OCI-LY1 (cell line): ENCODE results near the gene TSC22D1.
"Not testable (repeated sequence)": the region's sequence is repeated elsewhere in the genome, so short reads cannot be mapped to it uniquely, and the experiment has no call there.

Experiments used
- H2AFZ ChIP-seq: fragments of 200-600 bp; sonication (generic), shearing (Covaris generic); 2 replicates; pipeline ENCODE4 v1.6.0; 2014; ENCODE audit warnings: antibody characterized with exemption, mild to moderate bottlenecking, low read length
- H3F3A ChIP-seq: fragments of 200-600 bp; sonication (generic), shearing (Covaris generic); 2 replicates; pipeline ENCODE4 v1.6.0; 2014; ENCODE audit warnings: mild to moderate bottlenecking, antibody characterized with exemption, low read length, moderate library complexity; ENCODE audit not compliant: insufficient read depth
- H3K27ac ChIP-seq: fragments of 200-600 bp; sonication (generic); 2 replicates; pipeline ENCODE4 v1.5.1; 2014; ENCODE audit warnings: low read length, mixed run types, mild to moderate bottlenecking, low read depth; ENCODE audit not compliant: poor library complexity, severe bottlenecking
- H3K27me3 ChIP-seq: fragments of 200-600 bp; sonication (generic); 2 replicates; pipeline ENCODE4 v1.6.0; 2014; ENCODE audit warnings: antibody characterized with exemption, mild to moderate bottlenecking, low read length, moderate library complexity; ENCODE audit not compliant: insufficient read depth
- H3K36me3 ChIP-seq: fragments of 200-600 bp; sonication (generic); 2 replicates; pipeline ENCODE4 v1.6.1; 2014; ENCODE audit warnings: mild to moderate bottlenecking, antibody characterized with exemption, low read length, moderate library complexity, mixed read lengths; ENCODE audit not compliant: insufficient read depth
- H3K4me1 ChIP-seq: fragments of 200-600 bp; sonication (generic); 2 replicates; pipeline ENCODE4 v1.5.1; 2014; ENCODE audit warnings: mild to moderate bottlenecking, low read length, moderate library complexity; ENCODE audit not compliant: insufficient read depth, severe bottlenecking
- H3K4me2 ChIP-seq: fragments of 200-600 bp; sonication (generic), shearing (Covaris generic); 2 replicates; pipeline ENCODE4 v1.6.1; 2014; ENCODE audit warnings: low read length
- H3K4me3 ChIP-seq: fragments of 200-600 bp; sonication (generic); 2 replicates; pipeline ENCODE4 v1.5.1; 2014; ENCODE audit warnings: low read length, low read depth, mild to moderate bottlenecking, mixed read lengths; ENCODE audit not compliant: poor library complexity, severe bottlenecking
- H3K79me2 ChIP-seq: fragments of 200-600 bp; shearing (Covaris generic); 2 replicates; pipeline ENCODE4 v1.6.1; 2016; ENCODE audit warnings: mixed run types, low read length, mixed read lengths; ENCODE audit not compliant: insufficient read depth
- H3K9ac ChIP-seq: fragments of 200-600 bp; sonication (generic), shearing (Covaris generic); 2 replicates; pipeline ENCODE4 v1.6.1; 2014; ENCODE audit warnings: mild to moderate bottlenecking, low read length, mixed read lengths
- H3K9me2 ChIP-seq: fragments of 200-600 bp; sonication (generic), shearing (Covaris generic); 2 replicates; pipeline ENCODE4 v1.6.1; 2014; ENCODE audit warnings: low read depth, mild to moderate bottlenecking, low read length, mixed read lengths
- H3K9me3 ChIP-seq: fragments of 200-600 bp; shearing (Covaris generic); 2 replicates; pipeline ENCODE4 v1.6.1; 2014; ENCODE audit warnings: low read length, mixed read lengths
- H4K20me1 ChIP-seq: fragments of 200-600 bp; sonication (generic), shearing (Covaris generic); 2 replicates; pipeline ENCODE4 v1.6.0; 2016; ENCODE audit warnings: mild to moderate bottlenecking, low read length; ENCODE audit not compliant: insufficient read depth
- EZH2 ChIP-seq: fragments of 200-600 bp; sonication (generic), shearing (Covaris generic); IDR thresholded peaks from 2 replicates; pipeline ENCODE4 v1.8.0; 2017; ENCODE audit warnings: borderline replicate concordance, mixed run types, mild to moderate bottlenecking, antibody characterized with exemption, low read length, moderate library complexity, mixed read lengths
- TF ChIP-seq, protein P1 (sequence below): fragments of 200-600 bp; sonication (generic), shearing (Covaris generic); IDR thresholded peaks from 2 replicates; pipeline ENCODE4 v1.5.1; 2017; ENCODE audit warnings: mild to moderate bottlenecking, antibody characterized with exemption, low read length, moderate library complexity, mixed read lengths

TSC22D1 gene

DNA sequence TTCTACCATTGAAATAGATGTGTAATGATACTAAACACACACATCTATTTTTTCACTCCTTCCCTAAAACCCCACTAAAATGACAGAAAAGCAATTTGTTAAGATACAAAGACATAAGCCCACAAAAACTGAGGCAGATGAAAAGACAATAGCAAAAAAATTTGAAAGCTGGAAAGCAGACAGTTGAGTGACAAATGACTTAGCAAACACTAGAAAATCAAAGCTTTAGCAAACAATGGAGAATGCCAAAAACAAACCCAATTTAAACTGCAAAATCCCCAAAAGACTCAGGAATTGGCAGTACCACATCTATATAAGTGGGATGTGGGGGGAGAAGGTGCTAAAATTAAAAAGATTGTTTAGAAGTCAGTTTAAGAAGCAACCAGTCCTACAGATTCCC, 9.5 kb downstream of the TSC22D1 start:
- H3K4me1 ChIP-seq = peaks cover 4% of the 10 kb centered on the region
- H3K9ac ChIP-seq = no peak overlapping the region
- H3K79me2 ChIP-seq = no peaks in the 10 kb centered on the region
- H3K4me2 ChIP-seq = no peak overlapping the region
- no peak overlapping the region for H2AFZ ChIP-seq
- no peaks in the 10 kb centered on the region for H3K9me3 ChIP-seq
- H3K9me2 ChIP-seq = no peaks in the 10 kb centered on the region
- TF ChIP-seq EZH2 = no peak
- TF ChIP-seq, protein P1, sequence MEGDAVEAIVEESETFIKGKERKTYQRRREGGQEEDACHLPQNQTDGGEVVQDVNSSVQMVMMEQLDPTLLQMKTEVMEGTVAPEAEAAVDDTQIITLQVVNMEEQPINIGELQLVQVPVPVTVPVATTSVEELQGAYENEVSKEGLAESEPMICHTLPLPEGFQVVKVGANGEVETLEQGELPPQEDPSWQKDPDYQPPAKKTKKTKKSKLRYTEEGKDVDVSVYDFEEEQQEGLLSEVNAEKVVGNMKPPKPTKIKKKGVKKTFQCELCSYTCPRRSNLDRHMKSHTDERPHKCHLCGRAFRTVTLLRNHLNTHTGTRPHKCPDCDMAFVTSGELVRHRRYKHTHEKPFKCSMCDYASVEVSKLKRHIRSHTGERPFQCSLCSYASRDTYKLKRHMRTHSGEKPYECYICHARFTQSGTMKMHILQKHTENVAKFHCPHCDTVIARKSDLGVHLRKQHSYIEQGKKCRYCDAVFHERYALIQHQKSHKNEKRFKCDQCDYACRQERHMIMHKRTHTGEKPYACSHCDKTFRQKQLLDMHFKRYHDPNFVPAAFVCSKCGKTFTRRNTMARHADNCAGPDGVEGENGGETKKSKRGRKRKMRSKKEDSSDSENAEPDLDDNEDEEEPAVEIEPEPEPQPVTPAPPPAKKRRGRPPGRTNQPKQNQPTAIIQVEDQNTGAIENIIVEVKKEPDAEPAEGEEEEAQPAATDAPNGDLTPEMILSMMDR = no peak
- no peaks in the 10 kb centered on the region for H3K27me3 ChIP-seq
- H4K20me1 ChIP-seq = no peaks in the 10 kb centered on the region
- no peak overlapping the region for H3K27ac ChIP-seq
- no peaks in the 10 kb centered on the region for H3K36me3 ChIP-seq
- H3K4me3 ChIP-seq = no peak overlapping the region
- H3F3A ChIP-seq = no peaks in the 10 kb centered on the region

DNA sequence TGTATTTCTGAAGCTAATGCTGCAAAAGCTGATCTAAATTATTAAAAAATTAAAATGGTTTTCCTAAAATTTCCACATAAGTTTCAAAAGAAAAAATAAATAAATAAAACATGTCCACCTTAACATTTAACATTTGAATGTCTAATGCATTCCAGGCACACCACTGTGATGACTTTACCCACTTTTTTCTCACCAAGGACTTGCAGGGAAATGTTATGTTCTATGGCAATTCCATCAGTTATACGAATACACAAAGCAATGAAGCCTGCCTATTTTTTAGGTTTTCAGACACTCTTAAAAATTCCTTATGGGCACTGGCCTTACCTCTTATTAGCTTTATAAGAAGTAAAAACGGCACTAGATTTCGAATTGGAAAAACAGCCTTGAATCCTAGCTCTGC, 10.2 kb downstream of the TSC22D1 start:
- H3K27ac ChIP-seq = no peak overlapping the region
- H3K4me1 ChIP-seq = no peaks in the 10 kb centered on the region
- H3K4me3 ChIP-seq = no peak overlapping the region
- H3K9ac ChIP-seq = no peak overlapping the region
- H3K4me2 ChIP-seq = no peak overlapping the region
- no peaks in the 10 kb centered on the region for H3K27me3 ChIP-seq
- H3K9me3 ChIP-seq = no peaks in the 10 kb centered on the region
- no peaks in the 10 kb centered on the region for H3F3A ChIP-seq
- TF ChIP-seq, protein P1 = no peak
- no peak for TF ChIP-seq EZH2
- no peak overlapping the region for H2AFZ ChIP-seq
- H3K9me2 ChIP-seq = no peaks in the 10 kb centered on the region
- no peaks in the 10 kb centered on the region for H3K79me2 ChIP-seq
- H4K20me1 ChIP-seq = no peaks in the 10 kb centered on the region
- H3K36me3 ChIP-seq = no peaks in the 10 kb centered on the region

DNA sequence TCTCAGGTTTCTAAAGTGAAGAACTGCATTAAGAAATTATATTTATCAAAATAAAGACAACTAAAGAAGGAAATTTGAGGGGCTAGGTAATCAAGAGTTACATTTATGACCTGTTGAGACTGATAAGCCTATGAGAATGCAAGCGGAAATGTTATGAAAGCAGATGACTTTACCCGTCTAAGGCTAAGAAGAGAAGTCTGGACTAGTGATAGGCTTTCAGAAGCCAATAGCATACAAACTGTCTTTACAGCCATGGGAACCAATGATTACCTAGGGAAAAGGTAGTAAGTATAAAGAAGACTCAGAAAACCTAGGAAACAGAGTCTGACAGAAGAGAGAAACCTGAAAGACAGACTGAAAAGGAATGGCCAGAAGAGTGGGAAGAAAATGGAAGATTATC, 11.2 kb downstream of the TSC22D1 start:
- Histone ChIP-seq H3K4me2 (no peak overlapping the region), H3K36me3 (no peaks in the 10 kb centered on the region), H3K79me2 (no peaks in the 10 kb centered on the region), H3F3A (no peaks in the 10 kb centered on the region), H3K4me1 (no peaks in the 10 kb centered on the region), H2AFZ (no peak overlapping the region), H3K9me3 (no peaks in the 10 kb centered on the region), H3K27me3 (no peaks in the 10 kb centered on the region), H3K9me2 (no peaks in the 10 kb centered on the region; the same call in 1 of the 2 replicates), H4K20me1 (no peaks in the 10 kb centered on the region), H3K9ac (no peak overlapping the region), H3K4me3 (no peak overlapping the region), H3K27ac (no peak overlapping the region)
- TF ChIP-seq, protein P1 = no peak

DNA sequence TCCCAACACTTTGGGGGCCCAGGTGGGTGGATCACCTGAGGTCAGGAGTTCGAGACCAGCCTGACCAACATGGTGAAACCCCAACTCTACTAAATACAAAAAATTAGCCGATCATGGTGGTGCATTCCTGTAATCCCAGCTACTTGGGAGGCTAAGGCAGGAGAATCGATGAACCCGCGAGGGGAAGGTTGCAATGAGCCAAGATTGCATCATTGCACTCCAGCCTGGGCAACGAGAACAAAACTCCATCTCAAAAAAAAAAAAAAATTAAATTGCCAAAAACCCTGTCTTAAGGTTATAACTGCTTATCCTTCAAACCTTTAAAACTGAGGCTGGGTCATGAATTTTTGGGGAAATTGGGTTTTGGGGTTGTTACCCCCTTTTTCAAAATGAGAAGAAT, 13.3 kb downstream of the TSC22D1 start:
- not testable (repeated sequence) for H3K9me3 ChIP-seq, H3K4me3 ChIP-seq, H3K79me2 ChIP-seq

More for the DNA sequence above, 13.3 kb downstream of the TSC22D1 start:
- H3K27ac ChIP-seq, H2AFZ ChIP-seq, H3K9ac ChIP-seq, H3F3A ChIP-seq, H3K9me2 ChIP-seq, H4K20me1 ChIP-seq, H3K4me2 ChIP-seq, H3K36me3 ChIP-seq, H3K27me3 ChIP-seq, H3K4me1 ChIP-seq: not testable (repeated sequence)
